HG02885 (cell line): ENCODE measurements around the gene AGFG2.
A peak's percentile ranks its signal among the peaks of the same experiment; 100 is the strongest.

ENCODE experiments used
- ATAC-seq: cut with Tn5 transposase; IDR thresholded peaks from one replicate; pipeline ENCODE4 v1.9.1; 2021; ENCODE audit warnings: mild to moderate bottlenecking; ENCODE audit not compliant: unreplicated experiment, poor library complexity

The AGFG2 gene

GRCh38 chr7:100604976-100605911, 66.2 kb downstream of the AGFG2 start:
- no peak for ATAC-seq

DNA sequence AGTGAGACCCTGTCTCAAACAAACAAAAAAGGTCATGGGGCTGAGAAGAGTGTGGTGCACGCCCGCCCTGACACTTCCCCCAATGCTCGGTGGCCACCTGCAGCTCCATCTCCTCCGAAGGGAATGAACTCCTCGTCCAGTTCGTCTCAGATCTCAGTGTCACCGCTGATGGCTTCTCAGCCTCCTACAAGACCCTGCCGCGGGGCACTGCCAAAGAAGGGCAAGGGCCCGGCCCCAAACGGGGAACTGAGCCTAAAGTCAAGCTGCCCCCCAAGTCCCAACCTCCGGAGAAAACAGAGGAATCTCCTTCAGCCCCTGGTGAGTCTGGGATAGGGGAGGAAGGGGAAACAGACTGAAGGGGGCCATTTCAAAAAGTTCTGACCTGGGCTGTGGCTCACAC, 67.3 kb downstream of the AGFG2 start:
- no peak for ATAC-seq

DNA sequence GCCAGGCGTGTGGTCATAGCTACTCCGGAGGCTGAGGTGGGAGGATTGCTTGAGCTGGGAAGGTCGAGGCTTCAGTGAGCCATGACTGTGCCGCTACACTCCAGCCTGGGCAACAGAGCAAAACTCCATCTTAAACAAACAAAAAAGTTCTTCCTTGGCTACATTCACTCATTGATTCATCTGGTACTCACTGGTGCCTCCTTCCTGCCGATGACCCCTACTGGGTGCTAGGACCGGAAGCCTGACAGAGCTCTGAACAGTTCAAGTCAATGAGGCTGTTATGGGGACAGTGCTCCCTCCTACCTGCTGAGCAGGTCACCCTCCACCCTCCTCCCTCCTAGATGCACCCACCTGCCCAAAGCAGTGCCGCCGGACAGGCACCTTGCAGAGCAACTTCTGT, 68.1 kb downstream of the AGFG2 start:
- no peak for ATAC-seq

GRCh38 chr7:100609958-100610357, 71.0 kb downstream of the AGFG2 start:
- ATAC-seq, result no peak

- ATAC-seq, result peak; percentile 90
Measured at GRCh38 chr7:100611983-100612729, 73.2 kb downstream of the AGFG2 start, which contains the start of gene MOSPD3. TSS of gene MOSPD3 (plus strand) at chr7:100612540. CDS start at chr7:100612792, 252 bp downstream.

DNA sequence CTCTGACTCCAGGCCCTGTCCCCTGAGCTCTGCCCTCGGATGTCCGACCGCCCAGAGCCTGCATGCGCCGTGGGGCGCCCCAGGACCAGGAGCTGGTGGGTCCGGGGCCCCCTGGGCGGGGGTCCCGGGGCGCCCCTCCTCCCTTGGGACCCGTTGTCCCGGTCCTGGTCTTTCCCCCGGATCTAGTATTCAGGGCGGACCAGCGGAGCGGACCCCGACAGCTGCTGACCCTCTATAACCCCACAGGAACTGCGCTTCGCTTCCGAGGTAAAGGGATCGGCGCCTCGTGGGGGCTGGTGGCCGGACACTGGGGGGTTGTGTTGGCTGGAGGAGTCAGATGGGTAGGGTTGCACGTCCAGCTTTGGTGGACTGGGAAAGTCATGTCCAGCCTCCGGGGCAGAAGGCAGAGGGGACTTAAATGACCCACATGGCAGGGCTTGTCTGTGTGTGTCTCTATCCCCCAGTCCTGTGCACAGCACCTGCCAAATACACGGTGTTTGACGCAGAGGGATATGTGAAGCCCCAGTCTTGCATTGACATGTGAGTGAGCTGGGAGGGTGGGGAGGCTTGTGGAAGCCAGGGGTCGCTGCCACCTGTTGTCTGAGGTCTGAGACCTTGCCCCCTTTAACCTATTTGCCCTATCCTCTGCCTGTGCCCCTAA, 73.9 kb downstream of the AGFG2 start:
- no peak for ATAC-seq

DNA sequence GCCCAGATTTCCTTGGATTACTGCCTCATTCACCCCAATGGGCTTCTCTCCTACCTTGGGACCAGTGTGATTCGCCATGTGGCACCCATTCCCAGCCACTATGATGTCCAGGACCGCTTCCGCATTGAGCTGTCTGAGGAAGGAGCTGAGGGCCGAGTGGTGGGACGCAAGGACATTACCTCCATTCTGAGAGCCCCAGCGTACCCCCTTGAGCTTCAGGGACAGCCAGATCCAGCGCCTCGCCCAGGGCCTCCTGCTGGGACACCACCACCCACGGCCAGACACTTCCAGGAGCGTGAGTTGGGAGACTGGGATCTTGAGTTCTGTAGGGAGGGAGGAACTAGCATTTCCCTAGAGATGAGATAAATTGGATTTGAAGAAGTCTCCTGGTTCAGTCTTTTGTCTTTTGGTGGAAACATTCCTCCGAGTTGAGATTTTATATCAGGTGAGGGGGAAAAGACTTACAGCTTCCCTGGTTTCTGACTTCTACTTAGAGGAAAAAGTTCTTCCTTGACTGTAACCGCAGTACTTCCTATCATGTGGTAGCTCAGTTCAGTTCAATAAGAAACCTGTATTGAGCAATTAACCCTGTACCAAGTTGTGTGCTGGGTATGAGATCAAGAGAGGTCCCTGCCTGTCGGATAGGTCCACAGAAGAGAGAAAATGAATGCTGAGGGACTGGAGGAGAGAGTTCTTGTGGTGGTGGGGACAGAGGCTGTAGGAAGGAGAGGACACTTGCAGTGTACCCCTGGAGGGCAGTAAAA, 74.6 kb downstream of the AGFG2 start:
- ATAC-seq, result no peak

GRCh38 chr7:100614308-100614861, 75.4 kb downstream of the AGFG2 start:
- ATAC-seq, result no peak
